GM21381 (cell line): ENCODE measurements around the gene CFAP77.

Experiments used
- ATAC-seq: cut with Tn5 transposase; IDR thresholded peaks from one replicate; pipeline ENCODE4 v1.9.1; 2021; ENCODE audit warnings: mild to moderate bottlenecking, moderate library complexity; ENCODE audit not compliant: unreplicated experiment

The CFAP77 gene

DNA sequence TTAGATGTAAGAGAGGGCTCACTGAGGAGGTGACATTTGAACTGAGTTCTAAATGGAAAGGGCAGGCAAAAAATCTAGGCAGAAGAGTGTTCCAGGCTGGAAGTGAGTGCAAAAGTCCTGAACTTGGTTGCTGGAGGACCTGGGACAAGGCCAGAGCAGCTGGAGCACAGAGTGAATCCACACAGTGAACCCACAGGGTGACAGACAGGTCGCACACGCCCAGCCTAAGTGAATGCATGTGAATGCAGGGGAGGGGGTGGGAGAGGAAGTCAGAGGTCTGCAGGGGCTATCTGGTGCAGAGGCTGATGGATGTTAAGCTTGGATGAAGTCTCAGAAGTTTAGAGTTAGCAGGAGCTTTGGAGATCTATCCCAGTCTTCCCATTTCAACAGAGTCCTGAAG lies 2.8 kb upstream of the CFAP77 start:
- no peak for ATAC-seq

DNA sequence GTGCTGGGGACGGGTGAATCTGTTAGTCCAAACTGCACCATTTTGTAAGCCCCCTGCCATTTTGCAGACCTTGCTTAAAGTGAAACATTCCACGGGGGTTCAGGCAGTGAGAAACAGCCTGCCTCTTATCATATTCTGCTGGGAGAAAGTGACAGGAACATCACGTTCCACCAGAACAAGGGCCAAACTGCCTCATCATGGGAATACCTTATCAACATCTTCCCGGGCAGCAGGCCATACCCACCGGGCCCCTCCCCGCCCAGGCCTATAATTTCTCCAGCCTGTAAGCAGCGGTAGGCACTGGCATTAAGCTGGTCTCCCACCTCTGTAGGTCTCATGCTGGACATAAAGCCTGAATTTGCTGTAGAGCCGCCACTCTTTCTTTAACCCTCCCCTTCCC lies 1.5 kb upstream of the CFAP77 start:
- ATAC-seq, result no peak

DNA sequence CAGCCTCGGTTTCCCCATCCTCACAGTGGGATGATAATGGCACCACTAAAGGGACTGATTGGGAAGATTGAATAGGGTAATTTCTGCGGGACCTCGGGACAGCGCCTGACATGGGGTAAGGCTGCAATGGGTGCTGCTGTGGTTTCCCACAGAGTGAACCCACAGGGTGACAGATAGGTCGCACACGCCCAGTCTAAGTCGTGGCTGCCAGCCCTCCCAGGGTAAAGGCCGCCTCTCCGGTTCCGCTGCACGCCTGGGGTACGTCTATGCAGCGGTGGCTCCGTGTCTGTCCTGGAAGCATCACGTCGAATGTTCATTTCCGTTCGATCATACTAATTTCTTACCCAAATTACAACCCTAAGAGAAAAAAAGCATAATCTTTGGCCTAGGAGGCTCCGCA lies 631 bp downstream of the CFAP77 start:
- no peak for ATAC-seq

DNA sequence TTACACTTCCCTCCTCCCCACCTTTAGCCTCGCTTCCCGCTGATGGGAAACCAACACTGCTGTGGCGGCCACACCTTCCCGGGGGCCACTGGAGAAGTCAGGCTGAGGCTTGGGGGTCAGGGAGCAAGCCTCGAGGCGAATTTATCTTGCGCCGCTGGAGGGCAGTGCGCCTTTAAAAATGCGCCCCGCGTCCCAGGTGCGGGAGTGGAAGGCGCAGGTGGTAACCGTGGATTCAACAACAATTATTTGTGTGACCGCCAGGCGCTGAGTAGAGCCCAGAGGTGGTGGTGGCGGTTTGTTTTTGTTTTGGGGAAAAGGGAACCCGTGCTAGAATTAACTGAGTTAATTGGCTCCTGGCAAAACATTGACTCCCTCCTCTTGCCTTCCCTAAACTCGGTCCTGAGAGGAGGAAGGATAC lies 1.1 kb downstream of the CFAP77 start:
- no peak for ATAC-seq

DNA sequence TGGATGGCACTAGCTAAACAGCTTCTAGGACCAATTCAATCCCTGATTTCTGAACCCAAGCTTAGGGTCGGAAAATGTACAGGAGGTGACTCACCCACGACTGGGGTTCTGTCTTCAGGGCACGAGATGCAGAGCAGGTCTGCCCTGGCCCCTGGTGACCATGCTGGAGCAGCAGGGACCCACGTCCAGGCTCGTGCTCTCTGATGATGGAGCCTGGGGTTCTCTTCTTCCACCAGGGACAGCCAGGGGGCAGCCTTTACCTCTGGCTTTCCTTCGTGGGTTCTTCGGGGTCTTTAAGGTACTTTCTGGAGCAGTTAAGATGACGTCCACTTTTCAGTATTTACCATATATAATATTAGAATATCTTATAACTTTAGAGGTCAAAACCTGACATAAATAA lies 2.1 kb downstream of the CFAP77 start:
- ATAC-seq, result no peak

DNA sequence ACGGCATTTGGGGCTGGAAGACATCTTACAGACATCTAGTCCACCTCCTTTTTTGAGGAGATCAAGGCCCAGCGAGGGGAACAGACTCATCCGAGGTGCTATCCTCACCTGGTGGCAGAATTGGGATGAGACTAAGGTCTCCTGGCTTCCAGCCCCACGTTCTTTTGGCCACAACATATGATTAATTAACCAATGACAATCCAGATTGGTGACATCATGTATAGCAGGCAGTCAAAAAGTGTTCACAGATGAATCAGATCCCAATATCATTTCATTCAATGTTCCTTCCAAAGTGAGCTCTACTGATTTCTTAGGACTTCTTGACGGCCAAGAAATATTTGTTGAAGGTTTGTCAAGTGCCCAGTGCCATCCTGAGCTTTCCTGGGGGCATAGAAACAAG lies 3.9 kb downstream of the CFAP77 start:
- ATAC-seq, result no peak

DNA sequence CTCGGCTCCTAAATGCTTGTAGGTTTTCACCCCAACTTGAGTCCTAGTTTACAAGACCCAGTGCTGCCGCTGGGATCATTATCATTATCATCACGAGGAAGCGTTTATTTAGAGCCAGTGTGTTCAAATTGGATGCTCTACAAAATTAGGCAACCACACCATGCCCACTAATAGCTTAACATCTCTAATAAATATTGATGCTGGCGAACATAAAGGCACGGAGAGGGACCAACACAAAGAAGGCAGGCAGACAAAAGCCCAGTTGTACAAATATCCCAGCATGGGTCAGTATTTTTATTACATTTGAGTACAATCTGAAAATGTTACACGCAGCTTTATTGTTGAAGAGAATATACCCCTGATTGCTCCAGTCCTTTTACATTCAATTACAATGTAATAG lies 4.7 kb downstream of the CFAP77 start:
- no peak for ATAC-seq

DNA sequence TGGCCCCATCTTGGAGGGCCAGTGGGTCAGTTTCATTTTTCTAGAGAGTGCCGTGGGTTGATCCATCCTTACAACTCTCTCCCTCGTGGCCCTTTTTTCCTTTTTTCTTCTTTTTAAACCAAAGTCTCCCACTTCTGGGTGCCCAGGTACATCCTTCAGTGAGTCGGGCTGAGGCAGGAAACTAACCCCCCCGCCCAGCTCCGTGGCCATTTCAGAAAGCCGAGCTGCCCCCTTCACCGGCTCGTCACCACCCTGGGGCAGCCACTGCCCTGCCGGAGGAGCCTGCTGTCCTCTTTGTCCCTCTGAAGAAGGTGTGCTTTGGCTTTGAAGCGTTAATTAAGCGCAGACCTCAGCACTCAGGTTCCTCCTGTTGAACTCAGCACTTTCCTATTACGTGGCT lies 5.2 kb downstream of the CFAP77 start:
- ATAC-seq, result no peak

DNA sequence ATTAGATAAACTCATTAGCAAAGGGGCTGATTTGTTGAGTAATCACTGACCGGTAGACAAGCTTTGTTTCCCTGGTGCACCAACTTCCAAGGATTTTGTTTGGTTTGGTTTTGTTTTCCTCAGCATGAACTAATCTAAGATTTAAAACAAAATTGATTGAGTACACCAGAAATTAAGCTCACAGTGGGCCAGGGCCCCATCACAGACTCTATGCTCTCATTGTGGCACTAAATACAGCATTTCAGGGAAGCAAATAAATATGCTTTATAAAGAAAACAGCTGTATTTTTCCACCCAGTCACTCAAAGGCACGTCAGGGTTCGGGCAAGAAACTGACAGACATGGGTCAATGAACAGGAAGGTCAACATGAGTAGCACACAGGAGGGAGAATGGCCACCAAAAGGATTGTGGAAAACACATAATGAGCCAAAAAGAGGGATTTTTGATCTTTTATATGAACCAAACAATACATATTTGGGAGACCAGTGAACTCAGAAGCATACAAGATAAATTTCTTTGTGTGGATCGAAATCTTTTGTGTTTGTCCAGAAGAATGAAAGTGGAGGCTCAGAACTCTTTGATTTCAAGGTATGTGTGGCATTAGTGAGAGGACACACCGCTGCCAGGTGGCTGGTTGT lies 8.8 kb downstream of the CFAP77 start:
- ATAC-seq, result no peak

DNA sequence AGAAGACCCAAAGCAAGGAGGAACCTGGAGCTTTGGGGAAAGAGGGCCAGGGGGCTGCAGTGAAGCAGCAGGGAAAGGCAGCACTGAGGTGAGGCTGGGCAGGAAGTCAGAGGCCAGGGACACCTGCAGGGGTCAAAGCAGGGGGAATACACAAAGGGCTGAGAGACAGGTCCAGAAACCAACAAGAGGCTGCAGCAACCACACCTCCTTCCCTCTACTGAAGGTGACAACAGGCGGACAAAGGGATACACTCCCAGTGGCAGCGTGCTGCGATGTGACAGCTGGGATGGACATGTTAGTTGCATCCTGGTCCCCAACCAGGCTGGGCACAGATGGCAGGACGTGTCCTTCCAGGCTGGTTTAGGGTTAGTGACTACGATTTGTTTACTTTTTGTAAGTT lies 12.6 kb downstream of the CFAP77 start:
- no peak for ATAC-seq

DNA sequence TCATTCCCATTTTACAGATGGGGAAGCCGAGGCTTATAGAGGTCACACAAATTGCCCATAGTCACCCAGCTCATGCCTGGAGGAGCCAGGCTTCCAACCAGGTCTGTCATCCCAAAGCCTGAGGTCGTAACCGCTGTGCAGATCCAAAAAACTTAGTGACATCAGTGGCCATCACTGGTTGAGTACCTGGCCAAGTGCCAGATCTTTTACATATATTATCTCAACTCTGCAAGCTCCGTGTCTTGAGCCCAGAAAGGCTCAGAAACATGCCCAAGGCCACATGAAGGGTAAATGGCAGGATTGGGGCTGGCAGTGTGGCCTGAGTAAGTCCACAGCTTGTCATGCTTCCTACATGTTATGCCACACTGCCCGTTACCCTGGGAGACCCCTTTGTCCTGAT lies 13.5 kb downstream of the CFAP77 start:
- no peak for ATAC-seq

DNA sequence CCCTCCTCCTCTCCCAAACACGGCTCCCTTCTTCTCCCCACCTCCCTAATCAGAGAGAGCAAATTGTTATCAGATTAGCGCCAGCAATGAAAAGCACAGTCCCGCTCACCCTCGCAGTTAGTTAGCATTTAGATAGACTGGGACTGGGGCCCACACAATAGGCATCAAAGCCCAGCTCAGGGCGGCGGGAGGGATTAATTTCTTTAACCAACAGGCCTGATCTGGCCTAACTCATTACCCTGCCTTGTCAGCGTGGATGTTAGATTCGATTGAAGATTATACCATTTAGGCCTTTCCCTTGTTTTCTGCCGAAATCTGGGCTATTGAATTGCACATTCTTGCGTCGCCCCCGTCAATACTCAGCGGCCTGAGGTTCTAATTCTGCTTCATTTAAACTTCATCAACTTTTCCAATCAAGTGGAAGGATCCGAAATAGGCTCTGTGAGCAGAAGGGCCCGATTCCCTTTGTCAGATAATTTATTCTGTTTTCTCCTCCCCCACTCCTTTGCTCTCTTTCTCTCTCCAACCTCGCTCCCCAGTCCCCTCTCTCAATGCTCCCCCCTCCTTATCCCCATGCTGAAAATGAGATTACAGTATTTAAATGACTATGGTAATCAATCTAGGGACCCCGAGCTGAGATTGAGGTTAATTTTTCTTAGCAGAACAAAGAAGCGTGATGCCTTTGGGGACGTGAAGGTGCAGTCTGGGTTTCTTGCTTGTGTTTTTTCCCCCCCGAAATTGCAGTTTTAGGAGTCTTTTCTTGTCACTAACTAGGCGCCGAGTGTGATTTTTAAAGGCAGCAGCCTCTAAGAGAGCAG lies 15.1 kb downstream of the CFAP77 start:
- no peak for ATAC-seq

DNA sequence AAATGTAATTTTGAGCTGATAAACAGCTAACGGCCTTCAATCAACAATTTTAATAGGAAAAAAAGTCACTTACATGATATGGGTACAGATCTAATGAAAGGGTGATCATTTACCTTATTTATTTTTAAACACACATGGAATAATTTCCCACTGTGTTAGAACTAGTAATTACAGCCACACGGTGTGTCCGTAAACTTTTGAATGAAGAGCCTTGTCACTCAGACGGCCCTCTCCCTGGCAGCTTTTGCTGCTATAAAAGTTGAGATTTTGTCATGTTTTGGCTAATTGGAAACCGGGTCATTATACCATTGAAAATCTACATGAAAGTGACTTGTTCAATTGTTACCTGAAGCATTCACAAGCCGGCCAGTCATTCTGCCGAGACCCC lies 15.7 kb downstream of the CFAP77 start:
- no peak for ATAC-seq

DNA sequence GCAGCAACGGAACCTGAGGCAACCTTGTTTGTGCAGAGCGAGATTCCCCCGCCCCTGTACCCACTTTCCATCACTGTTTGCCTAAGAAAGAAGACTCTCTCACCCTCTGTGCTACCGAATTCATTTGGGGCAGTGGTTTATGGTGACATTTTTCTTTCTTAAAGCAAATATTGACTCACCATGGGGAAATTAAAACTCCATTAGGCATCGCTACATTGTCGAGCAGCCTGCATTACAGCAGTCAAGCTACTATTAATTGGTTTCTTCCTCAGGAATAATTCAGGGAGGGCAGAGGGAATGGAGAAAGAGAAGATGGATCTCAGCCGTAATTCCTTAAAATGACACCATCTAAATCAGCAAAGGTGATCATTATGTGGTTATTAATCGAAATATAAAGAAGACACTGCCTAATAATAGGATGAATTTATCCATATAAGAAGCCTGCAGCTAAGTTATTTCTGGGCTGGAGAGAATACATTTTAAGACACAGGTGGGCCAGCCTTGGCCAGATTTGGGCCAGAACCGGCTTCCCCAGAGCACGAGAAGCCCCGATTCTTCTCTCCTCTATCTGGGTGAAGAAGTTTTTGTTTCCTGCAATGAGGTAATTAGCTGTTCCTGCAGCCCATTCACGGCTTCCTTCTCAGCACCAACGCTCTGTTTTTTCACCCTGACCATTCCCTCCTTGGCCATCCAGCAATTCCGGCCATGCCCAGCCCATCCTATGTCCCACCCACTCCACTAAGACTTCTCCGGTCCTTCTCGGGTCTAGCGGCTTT lies 16.8 kb downstream of the CFAP77 start:
- ATAC-seq, result no peak

DNA sequence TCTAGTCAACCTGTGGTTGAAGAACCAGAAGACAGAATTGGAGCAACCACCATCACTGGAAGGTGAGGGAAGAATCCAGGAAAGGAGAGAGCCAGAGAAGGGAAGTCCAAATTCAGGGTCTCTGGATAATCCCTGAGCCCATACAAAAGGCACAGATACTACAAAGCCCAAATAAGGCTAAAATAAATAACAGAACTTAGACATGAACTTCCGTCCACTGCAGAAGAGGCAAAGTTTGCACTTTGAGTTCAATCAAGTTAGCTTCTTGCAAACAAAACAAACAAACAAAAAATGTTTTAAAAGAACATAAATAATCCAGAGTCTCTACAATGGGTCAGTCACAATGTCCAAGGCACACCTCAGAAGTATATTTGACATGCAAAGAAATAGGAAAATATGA lies 21.0 kb downstream of the CFAP77 start:
- ATAC-seq, result no peak

DNA sequence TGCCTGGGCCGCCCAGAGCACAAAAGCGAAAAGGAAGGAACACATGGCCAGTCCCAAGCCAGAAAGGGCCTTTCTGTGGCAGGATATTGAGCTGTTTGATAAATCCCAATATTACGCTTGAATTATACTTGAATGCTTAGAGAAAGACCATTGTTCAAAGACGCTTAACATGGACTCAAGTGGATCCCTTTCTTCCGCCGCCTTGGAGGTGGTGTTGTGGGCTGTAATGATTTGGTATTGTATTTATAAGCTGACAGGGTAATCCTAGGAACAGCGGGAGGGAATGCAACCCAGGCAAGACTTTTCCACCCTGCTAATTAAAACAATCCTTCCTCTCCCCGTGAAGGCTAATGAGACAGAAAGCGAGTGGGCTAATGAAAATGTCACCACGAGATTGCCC lies 24.9 kb downstream of the CFAP77 start:
- ATAC-seq, result no peak

DNA sequence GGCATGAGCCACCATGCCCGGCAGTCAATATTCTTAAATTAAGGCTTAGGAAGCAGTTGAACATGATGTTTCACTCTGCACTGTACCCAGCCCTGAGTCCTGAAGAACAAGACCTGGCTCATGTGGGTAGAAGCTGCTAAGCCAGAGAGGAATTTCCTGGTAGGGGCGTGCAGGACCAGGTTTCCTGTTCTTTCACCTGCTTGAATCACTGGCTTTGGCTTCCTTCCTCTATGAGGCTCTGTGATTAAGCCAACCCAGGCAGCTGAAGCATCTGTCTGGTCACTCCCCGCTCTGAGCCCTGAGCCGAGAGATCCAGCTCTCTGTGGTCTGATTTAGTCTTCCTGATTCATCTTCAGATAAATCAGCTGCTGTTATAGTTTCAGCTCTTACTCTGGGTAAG lies 29.1 kb downstream of the CFAP77 start:
- no peak for ATAC-seq

DNA sequence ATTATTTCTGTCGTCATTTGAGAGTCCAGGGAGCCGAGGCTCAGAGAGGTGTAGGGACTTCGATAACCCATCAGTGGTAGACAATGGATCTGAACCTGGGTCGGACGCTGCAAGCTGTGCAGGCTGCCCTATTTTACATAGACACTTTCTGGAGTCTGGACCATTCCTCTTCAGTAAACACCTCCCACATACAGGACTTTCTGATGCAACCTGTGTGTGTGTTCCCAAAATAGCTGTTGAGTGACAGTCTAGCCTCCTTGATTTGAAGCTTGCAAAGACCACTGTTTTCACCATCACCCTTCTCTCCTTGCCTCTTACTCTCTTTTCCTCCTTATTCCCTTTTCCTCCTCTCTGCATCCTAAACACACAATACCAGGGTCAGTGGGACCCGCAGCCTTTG lies 30.7 kb downstream of the CFAP77 start:
- ATAC-seq, result no peak

DNA sequence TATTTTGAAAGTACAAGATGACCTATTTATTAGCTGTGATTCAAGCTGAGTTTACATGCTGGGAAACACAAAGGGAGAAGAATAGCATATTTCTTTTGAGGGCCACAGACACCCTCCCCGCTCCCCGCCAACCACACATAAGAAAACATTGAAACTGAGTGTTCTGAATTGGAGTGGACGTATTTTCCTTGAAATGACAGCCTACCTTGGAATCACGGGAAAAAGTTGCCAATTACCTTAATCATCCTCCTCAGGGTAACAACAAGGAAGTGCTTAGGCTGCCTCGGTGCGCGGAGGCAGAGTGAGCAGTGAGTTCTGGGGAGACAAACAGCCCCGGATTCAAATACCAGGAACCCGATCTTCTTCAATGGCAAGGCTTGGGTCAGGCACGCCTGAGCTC lies 31.4 kb downstream of the CFAP77 start:
- ATAC-seq, result no peak

DNA sequence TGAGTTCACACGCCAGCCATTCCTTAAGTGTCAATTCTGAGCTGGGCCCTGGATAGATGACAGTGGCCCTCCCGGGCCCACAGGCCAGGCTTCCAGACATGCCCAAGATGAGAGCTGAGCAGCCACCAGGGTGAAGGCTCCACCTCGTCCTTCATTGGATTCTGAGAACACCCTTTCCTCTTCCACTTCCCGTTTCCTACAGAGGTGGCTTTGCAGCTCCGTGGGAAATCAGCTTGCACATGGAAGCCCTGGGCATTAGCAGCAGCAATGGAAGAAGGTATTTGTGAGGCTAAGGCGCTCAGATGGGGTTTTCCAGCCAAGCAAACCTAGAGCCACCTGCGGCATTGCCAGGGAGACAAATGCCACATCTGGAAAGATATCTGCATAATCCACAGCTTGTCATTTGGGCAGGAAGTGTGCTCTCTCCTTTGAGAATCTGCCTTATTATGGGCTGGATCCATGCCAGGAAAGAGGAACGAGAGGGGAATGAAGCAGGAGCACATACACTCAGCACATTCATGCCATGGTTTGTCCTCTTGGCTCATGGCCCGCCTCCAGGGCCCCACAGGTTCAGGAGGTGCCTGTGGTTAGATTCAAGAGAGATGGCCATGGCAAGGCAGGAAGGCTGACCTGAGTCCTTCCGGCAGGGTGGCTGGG lies 34.1 kb downstream of the CFAP77 start:
- ATAC-seq, result no peak

DNA sequence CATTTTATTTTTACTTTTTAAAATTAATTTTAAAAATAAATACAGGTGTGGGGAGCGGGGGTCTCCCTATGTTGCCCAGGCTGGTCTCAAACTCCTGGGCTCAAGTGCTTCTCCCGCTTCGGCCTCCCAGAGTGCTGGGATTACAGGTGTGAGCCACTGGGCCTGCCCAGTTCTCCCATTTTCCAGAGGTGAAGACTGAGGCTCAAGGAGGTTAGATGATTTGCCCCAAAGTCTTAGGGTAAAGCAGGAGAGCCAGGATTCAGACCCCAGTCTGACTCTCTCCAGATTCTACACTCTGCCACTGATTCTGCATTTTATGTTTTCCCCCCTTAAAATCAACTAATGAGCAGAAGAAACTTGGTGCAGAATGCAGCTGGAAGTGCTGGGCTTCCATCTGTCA lies 36.9 kb downstream of the CFAP77 start:
- no peak for ATAC-seq

DNA sequence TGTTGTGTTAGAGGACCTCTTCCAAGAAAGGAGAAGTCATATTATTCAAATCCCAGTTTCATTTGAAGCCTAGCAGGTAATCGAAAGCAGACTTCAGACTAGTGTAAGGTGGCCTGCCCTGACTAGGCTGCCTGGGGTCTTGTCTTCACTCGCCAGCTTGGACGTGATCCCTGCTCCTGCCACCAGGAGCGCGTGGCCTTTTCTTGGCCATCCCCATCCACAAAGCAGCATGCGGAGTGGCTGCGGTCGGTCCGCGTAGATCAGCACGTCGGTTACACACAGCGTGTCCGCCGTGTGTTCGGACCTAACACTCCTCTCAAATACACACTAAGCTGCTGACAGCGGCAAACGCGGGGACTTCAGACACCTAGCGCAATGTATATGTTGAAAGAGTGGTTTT lies 37.3 kb downstream of the CFAP77 start:
- ATAC-seq, result no peak
